Measurements from ENCODE around the gene IPCEF1. TPM values are rescaled to one million over a fixed set of nuclear protein-coding genes. Genes with fewer than 3 reads are reported as not detected.

The IPCEF1 gene
- total RNA-seq, 1 experiment from 2014 or later = 0.57 TPM

DNA sequence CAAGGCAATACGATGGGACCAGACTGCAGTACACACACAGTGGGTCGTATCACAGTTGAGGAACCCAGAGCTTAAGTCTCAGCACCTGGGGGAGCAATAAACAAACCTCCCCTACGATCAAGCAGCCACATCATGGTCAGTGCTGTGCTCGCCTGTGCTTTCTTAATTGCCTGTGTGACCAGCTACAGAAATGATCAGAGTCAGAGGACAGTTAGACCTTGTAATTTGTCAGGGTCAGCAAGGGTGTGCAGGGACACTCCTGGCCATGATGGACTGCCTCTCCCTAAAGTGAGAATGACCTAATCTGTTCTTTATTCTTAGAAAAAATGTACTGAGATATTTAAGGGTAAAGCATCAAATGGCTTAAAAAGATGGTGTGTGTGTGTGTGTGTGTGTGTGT is 239.1 kb downstream of the IPCEF1 start:
- BruUV-seq (replicated peaks) = no TSS peak
- Histone ChIP-seq H4K20me1 (ENCODE audit: insufficient read depth) (no peaks in the 10 kb centered on the region), H3K27me3 (ENCODE audit: insufficient read depth, low read depth) (no peaks in the 10 kb centered on the region), H3K36me3 (ENCODE audit: low read depth) (no peaks in the 10 kb centered on the region), H3K4me1 (replicated peaks; ENCODE audit: insufficient read depth) (no peaks in the 10 kb centered on the region), H3F3A (ENCODE audit: insufficient read depth, low read depth) (no peaks in the 10 kb centered on the region), H3K4me3 (no peak overlapping the region), H3K9me3 (ENCODE audit: insufficient read depth, low read depth) (no peaks in the 10 kb centered on the region), H2AFZ (no peak overlapping the region), H3K4me2 (no peak overlapping the region), H3K79me2 (ENCODE audit: low read depth) (no peaks in the 10 kb centered on the region), H3K27ac (no peak overlapping the region), H3K9me2 (ENCODE audit: insufficient read depth) (no peaks in the 10 kb centered on the region)
- ChIA-PET POLR2A (ENCODE audit: unreplicated experiment) (no interaction called here), CTCF (no interaction called here)
- intact Hi-C loops (cut with micrococcal nuclease; ENCODE audit: unreplicated experiment) = no loop called here
- no peak for TF ChIP-seq EZH2 (IDR thresholded peaks at IDR 0.05; ENCODE audit: low read depth)
- TF ChIP-seq, protein P1, sequence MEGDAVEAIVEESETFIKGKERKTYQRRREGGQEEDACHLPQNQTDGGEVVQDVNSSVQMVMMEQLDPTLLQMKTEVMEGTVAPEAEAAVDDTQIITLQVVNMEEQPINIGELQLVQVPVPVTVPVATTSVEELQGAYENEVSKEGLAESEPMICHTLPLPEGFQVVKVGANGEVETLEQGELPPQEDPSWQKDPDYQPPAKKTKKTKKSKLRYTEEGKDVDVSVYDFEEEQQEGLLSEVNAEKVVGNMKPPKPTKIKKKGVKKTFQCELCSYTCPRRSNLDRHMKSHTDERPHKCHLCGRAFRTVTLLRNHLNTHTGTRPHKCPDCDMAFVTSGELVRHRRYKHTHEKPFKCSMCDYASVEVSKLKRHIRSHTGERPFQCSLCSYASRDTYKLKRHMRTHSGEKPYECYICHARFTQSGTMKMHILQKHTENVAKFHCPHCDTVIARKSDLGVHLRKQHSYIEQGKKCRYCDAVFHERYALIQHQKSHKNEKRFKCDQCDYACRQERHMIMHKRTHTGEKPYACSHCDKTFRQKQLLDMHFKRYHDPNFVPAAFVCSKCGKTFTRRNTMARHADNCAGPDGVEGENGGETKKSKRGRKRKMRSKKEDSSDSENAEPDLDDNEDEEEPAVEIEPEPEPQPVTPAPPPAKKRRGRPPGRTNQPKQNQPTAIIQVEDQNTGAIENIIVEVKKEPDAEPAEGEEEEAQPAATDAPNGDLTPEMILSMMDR (conservative IDR thresholded peaks at IDR 0.05) = no peak
- DNase-seq = no peak

DNA sequence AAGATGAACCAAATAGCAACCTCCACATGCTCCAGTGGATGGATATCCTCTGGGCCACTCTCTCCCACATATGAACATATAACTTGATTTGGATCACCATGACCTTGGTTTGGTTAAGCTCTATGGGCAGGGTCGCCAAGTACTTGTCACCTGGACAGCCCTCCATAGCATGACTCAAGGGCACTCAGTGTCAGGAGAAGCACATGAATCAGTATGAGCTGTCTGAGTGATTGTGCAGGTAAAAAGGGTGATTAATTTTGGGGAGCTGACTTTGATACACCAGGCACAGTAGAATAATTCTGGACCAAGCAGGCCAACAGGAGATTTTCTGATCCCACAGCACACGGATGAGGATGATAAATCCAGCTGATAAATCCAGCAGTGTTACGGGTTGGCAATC is 243.2 kb downstream of the IPCEF1 start:
- H3F3A ChIP-seq (ENCODE audit: insufficient read depth, low read depth) = no peaks in the 10 kb centered on the region
- ChIA-PET POLR2A (ENCODE audit: unreplicated experiment) (no interaction called here), CTCF (no interaction called here)
- H3K36me3 ChIP-seq (ENCODE audit: low read depth) = no peaks in the 10 kb centered on the region
- H4K20me1 ChIP-seq (ENCODE audit: insufficient read depth) = no peaks in the 10 kb centered on the region
- no peak overlapping the region for H3K4me3 ChIP-seq
- no peak for DNase-seq
- BruUV-seq (replicated peaks) = no TSS peak
- H3K9me2 ChIP-seq (ENCODE audit: insufficient read depth) = no peaks in the 10 kb centered on the region
- no peaks in the 10 kb centered on the region for H3K27me3 ChIP-seq (ENCODE audit: insufficient read depth, low read depth)
- TF ChIP-seq, protein P1 (conservative IDR thresholded peaks at IDR 0.05) = no peak
- TF ChIP-seq EZH2 (IDR thresholded peaks at IDR 0.05; ENCODE audit: low read depth) = no peak
- intact Hi-C loops (cut with micrococcal nuclease; ENCODE audit: unreplicated experiment) = no loop called here
- no peaks in the 10 kb centered on the region for H3K79me2 ChIP-seq (ENCODE audit: low read depth)
- no peak overlapping the region for H3K27ac ChIP-seq
- no peaks in the 10 kb centered on the region for H3K4me1 ChIP-seq (replicated peaks; ENCODE audit: insufficient read depth)
- no peaks in the 10 kb centered on the region for H3K9me3 ChIP-seq (ENCODE audit: insufficient read depth, low read depth)
- H3K4me2 ChIP-seq = no peak overlapping the region
- no peak overlapping the region for H2AFZ ChIP-seq

DNA sequence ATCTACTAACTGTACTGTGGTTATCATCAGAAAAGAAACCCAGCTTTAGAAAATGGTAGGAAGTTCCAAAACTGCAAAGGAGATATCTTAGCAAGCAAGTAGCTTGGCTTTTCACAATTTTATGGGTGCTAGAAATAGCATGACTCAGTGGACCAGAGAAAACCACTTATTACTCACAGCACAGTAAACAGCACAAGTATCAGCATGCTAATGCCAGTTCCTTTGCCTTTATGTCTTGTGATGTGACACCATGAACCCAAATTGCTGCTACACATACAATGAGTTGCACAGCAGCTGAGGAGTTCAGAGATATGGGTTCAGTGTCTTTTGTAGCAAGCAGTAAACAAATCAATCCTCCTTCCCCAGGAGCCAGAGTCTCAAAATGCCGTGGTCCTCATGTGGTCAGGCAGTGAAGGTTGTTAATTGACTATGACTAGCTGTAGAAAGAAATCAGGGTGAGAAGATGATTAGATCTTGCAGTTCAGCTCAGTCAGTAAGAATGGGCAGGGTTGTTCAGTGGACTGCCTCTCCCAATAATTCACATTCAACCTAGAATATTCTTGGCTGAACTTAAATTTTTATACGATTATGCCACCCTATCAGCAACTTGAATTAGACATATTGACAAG is 244.3 kb downstream of the IPCEF1 start:
- no TSS peak for BruUV-seq (replicated peaks)
- Histone ChIP-seq H3K4me3 (no peak overlapping the region), H4K20me1 (ENCODE audit: insufficient read depth) (no peaks in the 10 kb centered on the region), H3K4me2 (no peak overlapping the region), H3K36me3 (ENCODE audit: low read depth) (no peaks in the 10 kb centered on the region), H3K9me2 (ENCODE audit: insufficient read depth) (no peaks in the 10 kb centered on the region), H3K9me3 (ENCODE audit: insufficient read depth, low read depth) (no peaks in the 10 kb centered on the region), H3F3A (ENCODE audit: insufficient read depth, low read depth) (no peaks in the 10 kb centered on the region), H3K79me2 (ENCODE audit: low read depth) (no peaks in the 10 kb centered on the region), H2AFZ (no peak overlapping the region), H3K27me3 (ENCODE audit: insufficient read depth, low read depth) (no peaks in the 10 kb centered on the region), H3K4me1 (replicated peaks; ENCODE audit: insufficient read depth) (no peaks in the 10 kb centered on the region), H3K27ac (no peak overlapping the region)
- intact Hi-C loops (cut with micrococcal nuclease; ENCODE audit: unreplicated experiment) = no loop called here
- POLR2A ChIA-PET (ENCODE audit: unreplicated experiment) = no interaction called here
- CTCF ChIA-PET = no interaction called here
- TF ChIP-seq, protein P1 (conservative IDR thresholded peaks at IDR 0.05) = no peak
- TF ChIP-seq EZH2 (IDR thresholded peaks at IDR 0.05; ENCODE audit: low read depth) = no peak
- DNase-seq = no peak
